Thymus (tissue), 11 donors: ENCODE measurements around the gene CARM1. TPM values are rescaled to one million over a fixed set of nuclear protein-coding genes. Genes with fewer than 3 reads are reported as not detected.
A peak's percentile ranks its signal among the peaks of the same experiment; 100 is the strongest.
"Not testable (repeated sequence)": the region's sequence is repeated elsewhere in the genome, so short reads cannot be mapped to it uniquely, and the experiment has no call there.

Experiments used
- DNase-seq, 9 donors: peaks; one replicate each; pipeline ENCODE4 v3.0.0-alpha.2; 2013; ENCODE audit warnings: low spot score in 9 of 9, low read depth in 6 of 9, missing footprints in 1 of 9
- H3K27ac ChIP-seq, 2 donors: one replicate each; pipeline ENCODE4 v1.5.1; 2013; ENCODE audit warnings: control low read depth in 1 of 2, low read depth in 1 of 2, low read length in 1 of 2, mild to moderate bottlenecking in 1 of 2, moderate library complexity in 1 of 2
- H3K27me3 ChIP-seq, 2 donors: one replicate each; pipeline ENCODE4 v1.5.1; 2013; ENCODE audit warnings: low read length in 1 of 2; ENCODE audit not compliant: control insufficient read depth in 2 of 2, insufficient read depth in 1 of 2
- H3K36me3 ChIP-seq, 2 donors: one replicate each; pipeline ENCODE4 v1.5.1; 2013; ENCODE audit warnings: low read length in 1 of 2, mild to moderate bottlenecking in 1 of 2, moderate library complexity in 1 of 2; ENCODE audit not compliant: control insufficient read depth in 2 of 2, insufficient read depth in 2 of 2
- H3K4me1 ChIP-seq, 2 donors: one replicate each; pipeline ENCODE4 v1.5.1; 2013; ENCODE audit warnings: low read length in 2 of 2; ENCODE audit not compliant: control insufficient read depth in 2 of 2, insufficient read depth in 2 of 2
- H3K4me3 ChIP-seq, 2 donors: one replicate each; pipeline ENCODE4 v1.5.1; 2013; ENCODE audit warnings: low read length in 2 of 2, control low read depth in 1 of 2, mild to moderate bottlenecking in 1 of 2
- H3K9me3 ChIP-seq, 2 donors: one replicate each; pipeline ENCODE4 v1.5.1; 2013; ENCODE audit warnings: low read length in 1 of 2, mild to moderate bottlenecking in 1 of 2; ENCODE audit not compliant: control insufficient read depth in 2 of 2, insufficient read depth in 1 of 2
- whole genome bisulfite sequencing: extraction: QIAGEN DNeasy Blood & Tissue Kit; methylation state at CpG from one replicate; pipeline ENCODE4 v1.1.7; 2013; 5-methylcytosine and 5-hydroxymethylcytosine counted together
- polyA plus RNA-seq: library from polyadenylated mRNA; stranded (reverse); fragments of 200-250 nt; gene quantifications from one replicate; pipeline ENCODE4 v1.2.3, GENCODE V29; 2013
- total RNA-seq: library from RNA; stranded (reverse); fragments of 120-200 nt; gene quantifications from one replicate; pipeline ENCODE4 v1.2.4, GENCODE V29; 2013
- donor health status: healthy.

Gene CARM1
- total and polyA plus RNA-seq, 2 donors, result 7.0 to 30.8 TPM

DNA sequence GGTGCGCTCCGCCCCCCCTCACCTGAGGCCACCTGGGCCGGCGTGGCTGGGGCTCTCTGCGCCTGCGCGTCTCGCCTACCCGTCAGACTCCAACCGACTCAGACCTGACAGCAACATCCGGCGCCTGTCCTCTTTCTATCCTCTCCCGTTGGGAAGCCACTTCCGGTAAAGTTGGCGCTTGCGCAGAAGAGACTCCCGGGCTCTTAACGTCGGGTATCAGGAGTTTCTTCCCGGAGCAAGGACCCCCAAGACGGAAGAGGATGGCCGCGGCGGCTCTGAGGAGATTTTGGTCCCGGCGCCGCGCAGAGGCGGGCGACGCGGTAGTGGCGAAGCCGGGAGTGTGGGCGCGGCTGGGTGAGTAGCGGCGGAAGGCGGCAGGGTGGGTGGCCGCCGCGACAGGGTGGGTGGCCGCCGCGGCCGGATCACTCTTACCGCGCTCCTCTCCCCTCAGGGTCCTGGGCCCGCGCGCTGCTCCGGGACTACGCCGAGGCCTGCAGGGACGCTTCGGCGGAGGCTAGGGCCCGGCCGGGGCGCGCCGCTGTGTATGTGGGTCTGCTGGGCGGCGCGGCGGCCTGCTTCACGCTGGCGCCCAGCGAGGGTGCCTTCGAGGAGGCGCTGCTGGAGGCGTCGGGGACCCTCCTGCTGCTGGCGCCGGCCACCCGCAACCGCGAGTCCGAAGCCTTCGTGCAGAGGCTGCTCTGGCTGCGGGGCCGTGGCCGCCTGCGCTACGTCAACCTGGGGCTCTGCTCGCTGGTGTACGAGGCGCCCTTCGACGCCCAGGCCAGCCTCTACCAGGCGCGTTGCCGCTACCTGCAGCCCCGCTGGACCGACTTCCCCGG, 57.4 kb downstream of the CARM1 start, which contains the start of the genes TIMM29 and YIPF2:
Gene TIMM29 (plus strand): TSS at position 249 of the 839 bp plus-strand sequence. CDS start 12 bp downstream, at position 261.
Gene YIPF2 (minus strand): TSS at position 77 of the 839 bp plus-strand sequence. CDS start 229 bp downstream, outside the sequence.
- under 1% methylated on average over 96 of the region's 96 CpGs for WGBS
- H3K27me3 ChIP-seq, result no peaks in the 10 kb centered on the region
- H3K9me3 ChIP-seq, result no peaks in the 10 kb centered on the region
- peak within 1 kb of the TSS; percentile 80 to 82 for H3K27ac ChIP-seq
- DNase-seq, result peak; percentile 91 to 99 (median 96)
- H3K4me1 ChIP-seq, result peaks cover 13 to 22% of the 10 kb centered on the region in 2 donors
- H3K4me3 ChIP-seq, result peak within 1 kb of the TSS; percentile 82 to 98
- H3K36me3 ChIP-seq, result peaks cover 32 to 38% of the 10 kb centered on the region in 2 donors

GRCh38 chr19:10929402-10929794, 58.0 kb downstream of the CARM1 start:
- WGBS, result 14% methylated on average over 27 of the region's 27 CpGs
- Histone ChIP-seq H3K4me3 (peak overlapping the region; percentile 82 to 98), H3K27me3 (no peaks in the 10 kb centered on the region), H3K4me1 (peaks cover 13 to 22% of the 10 kb centered on the region in 2 donors), H3K36me3 (peaks cover 26 to 31% of the 10 kb centered on the region in 2 donors), H3K27ac (peak overlapping the region; percentile 35 to 80), H3K9me3 (no peaks in the 10 kb centered on the region)
- DNase-seq, result peak in 1 of 9 donors; percentile 30

GRCh38 chr19:10935371-10936059, 64.2 kb downstream of the CARM1 start:
- 98% methylated on average over 9 of the region's 9 CpGs for WGBS
- DNase-seq, result no peak
- Histone ChIP-seq H3K4me1 (peaks cover 0 to 9% of the 10 kb centered on the region in 2 donors), H3K27ac (no peak overlapping the region), H3K9me3 (no peaks in the 10 kb centered on the region), H3K27me3 (no peaks in the 10 kb centered on the region), H3K4me3 (no peak overlapping the region), H3K36me3 (peaks cover 8 to 16% of the 10 kb centered on the region in 2 donors)

GRCh38 chr19:10936661-10937084, 65.3 kb downstream of the CARM1 start:
- DNase-seq, result peak in 8 of 9 donors; percentile 57 to 85 (median 68)
- Histone ChIP-seq H3K4me3 (no peak overlapping the region), H3K27ac (no peak overlapping the region), H3K4me1 (peaks cover 0 to 9% of the 10 kb centered on the region in 2 donors), H3K9me3 (no peaks in the 10 kb centered on the region), H3K36me3 (peaks cover 5 to 13% of the 10 kb centered on the region in 2 donors), H3K27me3 (no peaks in the 10 kb centered on the region)
- WGBS, result 9% methylated on average over 11 of the region's 11 CpGs

DNA sequence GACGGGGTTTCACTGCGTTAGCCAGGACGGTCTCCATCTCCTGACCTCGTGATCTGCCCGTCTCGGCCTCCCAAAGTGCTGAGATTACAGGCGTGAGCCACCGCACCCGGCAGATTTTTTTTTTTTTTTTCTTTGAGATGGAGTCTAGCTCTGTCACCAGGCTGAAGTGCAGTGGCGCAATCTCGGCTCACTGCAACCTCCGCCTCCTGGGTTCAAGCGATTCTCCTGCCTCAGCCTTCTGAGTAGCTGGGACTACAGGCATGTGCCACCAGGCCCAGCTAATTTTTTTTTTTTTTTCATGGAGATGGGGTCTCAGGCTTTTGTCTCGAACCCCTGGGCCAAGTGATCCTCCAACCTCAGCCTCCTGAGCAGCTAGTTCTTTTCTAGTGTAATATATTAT, 70.3 kb downstream of the CARM1 start:
- H3K9me3 ChIP-seq, H3K4me3 ChIP-seq, H3K36me3 ChIP-seq, DNase-seq, H3K27me3 ChIP-seq, H3K27ac ChIP-seq: not testable (repeated sequence)
- WGBS, result 92% methylated on average over 14 of the region's 14 CpGs
- peaks cover 6 to 24% of the 10 kb centered on the region in 2 donors for H3K4me1 ChIP-seq

- Histone ChIP-seq H3K27ac (peak overlapping the region in 1 of 2 donors; percentile 48), H3K4me1 (peaks cover 6 to 22% of the 10 kb centered on the region in 2 donors)
- H3K27me3 ChIP-seq, H3K9me3 ChIP-seq, H3K36me3 ChIP-seq, H3K4me3 ChIP-seq, DNase-seq: not testable (repeated sequence)
- WGBS, result 100% methylated on average over 4 of the region's 4 CpGs
Observed at GRCh38 chr19:10943412-10943811, 72.1 kb downstream of the CARM1 start.

DNA sequence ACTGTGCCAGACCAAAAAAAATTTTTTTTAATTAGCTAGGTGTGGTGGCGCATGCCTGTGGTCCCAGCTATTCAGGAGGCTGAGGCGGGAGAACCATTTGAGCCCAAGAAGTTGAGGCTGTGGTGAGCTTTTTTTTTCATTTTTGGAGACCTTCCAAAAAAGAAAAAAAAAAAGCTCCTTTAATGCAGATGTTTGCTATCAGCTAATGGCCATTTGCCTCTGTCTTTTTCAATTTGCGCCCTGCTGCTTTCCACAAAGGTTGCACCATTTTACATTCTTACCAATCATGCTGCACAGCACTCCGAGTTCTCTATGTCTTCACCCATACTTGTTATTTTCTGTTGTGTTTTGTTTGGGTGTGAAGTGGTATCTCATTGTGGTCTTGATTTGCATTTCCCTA, 73.9 kb downstream of the CARM1 start:
- H3K9me3 ChIP-seq, result no peaks in the 10 kb centered on the region
- no peak overlapping the region for H3K27ac ChIP-seq
- no peak for DNase-seq
- H3K36me3 ChIP-seq, result no peaks in the 10 kb centered on the region
- no peak overlapping the region for H3K4me3 ChIP-seq
- 97% methylated on average over 4 of the region's 4 CpGs for WGBS
- H3K27me3 ChIP-seq, result no peaks in the 10 kb centered on the region
- peaks cover 6 to 15% of the 10 kb centered on the region in 2 donors for H3K4me1 ChIP-seq

- no peaks in the 10 kb centered on the region for H3K36me3 ChIP-seq
- no peaks in the 10 kb centered on the region for H3K9me3 ChIP-seq
- no peak overlapping the region for H3K4me3 ChIP-seq
- H3K27ac ChIP-seq, result peak overlapping the region; percentile 52 to 55
- H3K4me1 ChIP-seq, result peaks cover 5 to 11% of the 10 kb centered on the region in 2 donors
- no peak for DNase-seq
- WGBS, result 96% methylated on average over 6 of the region's 6 CpGs
- no peaks in the 10 kb centered on the region for H3K27me3 ChIP-seq
Observed at GRCh38 chr19:10946958-10947657, 75.8 kb downstream of the CARM1 start.
